ENCODE measurements around the gene FCF1.

GRCh38 chr14:74675219-74675618 is 37.7 kb upstream of the FCF1 start:
- TF ChIP-seq, protein P1, sequence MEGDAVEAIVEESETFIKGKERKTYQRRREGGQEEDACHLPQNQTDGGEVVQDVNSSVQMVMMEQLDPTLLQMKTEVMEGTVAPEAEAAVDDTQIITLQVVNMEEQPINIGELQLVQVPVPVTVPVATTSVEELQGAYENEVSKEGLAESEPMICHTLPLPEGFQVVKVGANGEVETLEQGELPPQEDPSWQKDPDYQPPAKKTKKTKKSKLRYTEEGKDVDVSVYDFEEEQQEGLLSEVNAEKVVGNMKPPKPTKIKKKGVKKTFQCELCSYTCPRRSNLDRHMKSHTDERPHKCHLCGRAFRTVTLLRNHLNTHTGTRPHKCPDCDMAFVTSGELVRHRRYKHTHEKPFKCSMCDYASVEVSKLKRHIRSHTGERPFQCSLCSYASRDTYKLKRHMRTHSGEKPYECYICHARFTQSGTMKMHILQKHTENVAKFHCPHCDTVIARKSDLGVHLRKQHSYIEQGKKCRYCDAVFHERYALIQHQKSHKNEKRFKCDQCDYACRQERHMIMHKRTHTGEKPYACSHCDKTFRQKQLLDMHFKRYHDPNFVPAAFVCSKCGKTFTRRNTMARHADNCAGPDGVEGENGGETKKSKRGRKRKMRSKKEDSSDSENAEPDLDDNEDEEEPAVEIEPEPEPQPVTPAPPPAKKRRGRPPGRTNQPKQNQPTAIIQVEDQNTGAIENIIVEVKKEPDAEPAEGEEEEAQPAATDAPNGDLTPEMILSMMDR (IDR thresholded peaks at IDR 0.05; ENCODE audit: poor library complexity, severe bottlenecking), result no peak
- TF ChIP-seq RAD21 (conservative IDR thresholded peaks at IDR 0.05) (no peak), POLR2AphosphoS5 (IDR thresholded peaks at IDR 0.05) (no peak), EZH2 (IDR thresholded peaks at IDR 0.05; ENCODE audit: borderline replicate concordance, insufficient read depth, low read length, poor library complexity, severe bottlenecking) (no peak)

Measured in neural cell (in vitro differentiated cells).